SJCRH30 (cell line): ENCODE data around the gene SIGLEC1. TPM values are rescaled to one million over a fixed set of nuclear protein-coding genes. Genes with fewer than 3 reads are reported as not detected.

Source experiments
- DNase-seq, 2 experiments: peaks; one replicate each; pipeline ENCODE4 v3.0.0-alpha.2; 2015 to 2020
- H3K27ac ChIP-seq: fragments of 250-450 bp; sonication (Bioruptor Pico); 2 replicates; pipeline ENCODE4 v1.5.1; 2020; ENCODE audit warnings: mild to moderate bottlenecking, moderate library complexity
- H3K27me3 ChIP-seq: fragments of 250-450 bp; sonication (Bioruptor Pico); 2 replicates; pipeline ENCODE4 v1.5.1; 2020; ENCODE audit warnings: mild to moderate bottlenecking, moderate library complexity
- H3K36me3 ChIP-seq: fragments of 250-450 bp; sonication (Bioruptor Pico); 2 replicates; pipeline ENCODE4 v1.5.1; 2020; ENCODE audit warnings: mild to moderate bottlenecking, moderate library complexity
- H3K4me1 ChIP-seq: fragments of 250-450 bp; sonication (Bioruptor Pico); 2 replicates; pipeline ENCODE4 v1.5.1; 2020; ENCODE audit warnings: mild to moderate bottlenecking, moderate library complexity
- H3K4me3 ChIP-seq: fragments of 250-450 bp; sonication (Bioruptor Pico); 2 replicates; pipeline ENCODE4 v1.5.1; 2020; ENCODE audit warnings: mild to moderate bottlenecking, moderate library complexity
- H3K9me3 ChIP-seq: fragments of 250-450 bp; sonication (Bioruptor Pico); replicated peaks from 2 replicates; pipeline ENCODE4 v1.5.1; 2020; ENCODE audit warnings: mild to moderate bottlenecking, moderate library complexity
- total RNA-seq: library from RNA; depleted of rRNA; stranded (reverse); fragments of >200 nt; shearing (Covaris generic); gene quantifications from 2 replicates; pipeline ENCODE4 v1.2.3, GENCODE V29; 2014

The SIGLEC1 gene
- total RNA-seq, 1 experiment from 2014 or later: 0.02 TPM

GRCh38 chr20:3677733-3678132, 34.7 kb downstream of the SIGLEC1 start:
- H3K4me3 ChIP-seq: no peak overlapping the region
- peaks cover 3% of the 10 kb centered on the region for H3K4me1 ChIP-seq
- H3K9me3 ChIP-seq: no peaks in the 10 kb centered on the region
- H3K36me3 ChIP-seq: no peaks in the 10 kb centered on the region
- no peak overlapping the region for H3K27ac ChIP-seq
- no peak for DNase-seq
- no peaks in the 10 kb centered on the region for H3K27me3 ChIP-seq

GRCh38 chr20:3674995-3675900, 37.2 kb downstream of the SIGLEC1 start:
- Histone ChIP-seq H3K4me1 (no peaks in the 10 kb centered on the region; the same call in 1 of the 2 replicates), H3K36me3 (no peaks in the 10 kb centered on the region), H3K4me3 (no peak overlapping the region), H3K27ac (no peak overlapping the region), H3K27me3 (no peaks in the 10 kb centered on the region), H3K9me3 (no peaks in the 10 kb centered on the region)
- DNase-seq: no peak

- no peak for DNase-seq
- no peak overlapping the region for H3K27ac ChIP-seq
- H3K4me3 ChIP-seq: no peak overlapping the region
- no peaks in the 10 kb centered on the region for H3K27me3 ChIP-seq
- no peaks in the 10 kb centered on the region for H3K9me3 ChIP-seq
- H3K36me3 ChIP-seq: no peaks in the 10 kb centered on the region
- H3K4me1 ChIP-seq: no peaks in the 10 kb centered on the region; the same call in 1 of the 2 replicates
Measured at GRCh38 chr20:3674447-3674846, 38.0 kb downstream of the SIGLEC1 start.

- Histone ChIP-seq H3K4me1 (no peaks in the 10 kb centered on the region; the same call in 1 of the 2 replicates), H3K4me3 (no peak overlapping the region), H3K27me3 (no peaks in the 10 kb centered on the region), H3K9me3 (no peaks in the 10 kb centered on the region), H3K27ac (no peak overlapping the region), H3K36me3 (no peaks in the 10 kb centered on the region)
- no peak for DNase-seq
Measured at GRCh38 chr20:3673221-3674070, 39.0 kb downstream of the SIGLEC1 start.

- no peak for DNase-seq
- Histone ChIP-seq H3K4me3 (no peak overlapping the region), H3K27me3 (no peaks in the 10 kb centered on the region), H3K27ac (no peak overlapping the region), H3K9me3 (no peaks in the 10 kb centered on the region), H3K4me1 (no peaks in the 10 kb centered on the region; the same call in 1 of the 2 replicates), H3K36me3 (no peaks in the 10 kb centered on the region)
Measured at GRCh38 chr20:3672547-3673171, 39.7 kb downstream of the SIGLEC1 start.

GRCh38 chr20:3671986-3672546, 40.3 kb downstream of the SIGLEC1 start:
- no peak for DNase-seq
- Histone ChIP-seq H3K27ac (no peak overlapping the region), H3K4me3 (no peak overlapping the region), H3K4me1 (no peaks in the 10 kb centered on the region), H3K27me3 (no peaks in the 10 kb centered on the region), H3K36me3 (no peaks in the 10 kb centered on the region), H3K9me3 (no peaks in the 10 kb centered on the region)

- no peaks in the 10 kb centered on the region for H3K9me3 ChIP-seq
- no peak overlapping the region for H3K27ac ChIP-seq
- H3K27me3 ChIP-seq: no peaks in the 10 kb centered on the region
Measured at GRCh38 chr20:3670945-3671344, 41.5 kb downstream of the SIGLEC1 start.

GRCh38 chr20:3670511-3670910, 41.9 kb downstream of the SIGLEC1 start:
- H3K36me3 ChIP-seq: no peaks in the 10 kb centered on the region
- H3K4me1 ChIP-seq: no peaks in the 10 kb centered on the region
- H3K27me3 ChIP-seq: no peaks in the 10 kb centered on the region
- H3K4me3 ChIP-seq: no peak overlapping the region
- no peaks in the 10 kb centered on the region for H3K9me3 ChIP-seq
- peak; percentile 34 to 53 for DNase-seq
- no peak overlapping the region for H3K27ac ChIP-seq

More at GRCh38 chr20:3670945-3671344, 41.5 kb downstream of the SIGLEC1 start:
- Histone ChIP-seq H3K4me3 (no peak overlapping the region), H3K36me3 (no peaks in the 10 kb centered on the region), H3K4me1 (no peaks in the 10 kb centered on the region)
- no peak for DNase-seq

- Histone ChIP-seq H3K9me3 (no peaks in the 10 kb centered on the region), H3K4me1 (no peaks in the 10 kb centered on the region), H3K27ac (no peak overlapping the region), H3K36me3 (no peaks in the 10 kb centered on the region), H3K4me3 (no peak overlapping the region), H3K27me3 (no peaks in the 10 kb centered on the region)
- no peak for DNase-seq
Measured at GRCh38 chr20:3669710-3670367, 42.6 kb downstream of the SIGLEC1 start.

- no peak for DNase-seq
- H3K27ac ChIP-seq: no peak overlapping the region
- H3K4me1 ChIP-seq: no peaks in the 10 kb centered on the region
- no peaks in the 10 kb centered on the region for H3K27me3 ChIP-seq
- no peaks in the 10 kb centered on the region for H3K9me3 ChIP-seq
- no peak overlapping the region for H3K4me3 ChIP-seq
- H3K36me3 ChIP-seq: no peaks in the 10 kb centered on the region
Measured at GRCh38 chr20:3667434-3668037, 44.9 kb downstream of the SIGLEC1 start.

GRCh38 chr20:3663858-3664257, 48.5 kb downstream of the SIGLEC1 start:
- Histone ChIP-seq H3K4me1 (no peaks in the 10 kb centered on the region), H3K36me3 (no peaks in the 10 kb centered on the region), H3K4me3 (no peak overlapping the region), H3K27ac (no peak overlapping the region), H3K27me3 (no peaks in the 10 kb centered on the region), H3K9me3 (no peaks in the 10 kb centered on the region)
- no peak for DNase-seq

- Histone ChIP-seq H3K4me3 (no peak within 1 kb of the TSS), H3K36me3 (no peaks in the 10 kb centered on the region), H3K27ac (no peak within 1 kb of the TSS), H3K27me3 (no peaks in the 10 kb centered on the region), H3K9me3 (no peaks in the 10 kb centered on the region), H3K4me1 (no peaks in the 10 kb centered on the region)
- DNase-seq: no peak
Measured at GRCh38 chr20:3663031-3663701, 49.2 kb downstream of the SIGLEC1 start, which contains the start of gene GFRA4. TSS of gene GFRA4 (minus strand) at chr20:3663399. CDS start at chr20:3663399, 0 bp downstream.
